GM19438 (cell line): Measurements from ENCODE around the gene ALDH2.
"Not testable (repeated sequence)": the region's sequence is repeated elsewhere in the genome, so short reads cannot be mapped to it uniquely, and the experiment has no call there.

Experiments
- ATAC-seq: cut with Tn5 transposase; IDR thresholded peaks from one replicate; pipeline ENCODE4 v1.9.1; 2021; ENCODE audit warnings: low read depth; ENCODE audit not compliant: unreplicated experiment

The ALDH2 gene

GRCh38 chr12:111757361-111758119 lies 9.2 kb upstream of the ALDH2 start:
- ATAC-seq, result peak; percentile 46

GRCh38 chr12:111758120-111758561 lies 8.6 kb upstream of the ALDH2 start:
- no peak for ATAC-seq

GRCh38 chr12:111759271-111759670 lies 7.5 kb upstream of the ALDH2 start:
- no peak for ATAC-seq

- ATAC-seq, result no peak
Observed at GRCh38 chr12:111759991-111760390, 6.7 kb upstream of the ALDH2 start.

- ATAC-seq, result no peak
Observed at GRCh38 chr12:111761099-111761498, 5.6 kb upstream of the ALDH2 start.

GRCh38 chr12:111761706-111762105 lies 5.0 kb upstream of the ALDH2 start:
- ATAC-seq, result no peak

GRCh38 chr12:111763552-111763951 lies 3.2 kb upstream of the ALDH2 start:
- not testable (repeated sequence) for ATAC-seq

- no peak for ATAC-seq
Observed at GRCh38 chr12:111764120-111764821, 2.5 kb upstream of the ALDH2 start.

- no peak for ATAC-seq
Observed at GRCh38 chr12:111767362-111768158, 827 bp downstream of the ALDH2 start.

GRCh38 chr12:111768159-111768895 lies 1.6 kb downstream of the ALDH2 start:
- no peak for ATAC-seq

GRCh38 chr12:111769599-111769998 lies 2.9 kb downstream of the ALDH2 start:
- ATAC-seq, result no peak

GRCh38 chr12:111773801-111774551 lies 7.2 kb downstream of the ALDH2 start:
- no peak for ATAC-seq

- peak; percentile 60 for ATAC-seq
Observed at GRCh38 chr12:111775205-111776193, 8.8 kb downstream of the ALDH2 start.

- no peak for ATAC-seq
Observed at GRCh38 chr12:111776836-111777344, 10.2 kb downstream of the ALDH2 start.

- ATAC-seq, result no peak
Observed at GRCh38 chr12:111777345-111778045, 10.8 kb downstream of the ALDH2 start.

- no peak for ATAC-seq
Observed at GRCh38 chr12:111780166-111780565, 13.4 kb downstream of the ALDH2 start.

- no peak for ATAC-seq
Observed at GRCh38 chr12:111780615-111781014, 13.9 kb downstream of the ALDH2 start.
